ENCODE results near the gene NHSL1. TPM values are rescaled to one million over a fixed set of nuclear protein-coding genes. Genes with fewer than 3 reads are reported as not detected.

Gene NHSL1
- total RNA-seq, 1 donor from 2014 or later = 88.2 TPM

DNA sequence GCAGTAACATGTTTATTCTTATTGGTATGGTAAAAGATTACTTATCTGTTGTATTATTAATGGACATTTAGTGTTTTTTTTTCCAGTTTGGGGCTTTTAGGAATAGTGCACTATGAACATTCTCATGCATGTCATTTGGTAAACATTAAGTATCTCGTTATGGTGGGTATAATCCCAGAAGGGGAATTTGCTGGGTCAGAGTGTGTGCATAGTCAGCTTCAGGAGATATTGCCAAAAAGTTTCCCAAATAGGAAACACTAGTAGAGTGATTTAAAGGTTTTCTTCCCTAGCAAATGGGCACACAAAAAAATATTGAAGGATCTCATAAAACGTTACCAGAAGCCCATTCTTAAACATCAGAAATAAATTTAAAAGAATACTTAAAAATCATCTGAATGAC lies 25.2 kb upstream of the NHSL1 start:
- DNase-seq (ENCODE audit: low spot score) = no peak
- intact Hi-C loops (cut with DNase I) = no loop called here

DNA sequence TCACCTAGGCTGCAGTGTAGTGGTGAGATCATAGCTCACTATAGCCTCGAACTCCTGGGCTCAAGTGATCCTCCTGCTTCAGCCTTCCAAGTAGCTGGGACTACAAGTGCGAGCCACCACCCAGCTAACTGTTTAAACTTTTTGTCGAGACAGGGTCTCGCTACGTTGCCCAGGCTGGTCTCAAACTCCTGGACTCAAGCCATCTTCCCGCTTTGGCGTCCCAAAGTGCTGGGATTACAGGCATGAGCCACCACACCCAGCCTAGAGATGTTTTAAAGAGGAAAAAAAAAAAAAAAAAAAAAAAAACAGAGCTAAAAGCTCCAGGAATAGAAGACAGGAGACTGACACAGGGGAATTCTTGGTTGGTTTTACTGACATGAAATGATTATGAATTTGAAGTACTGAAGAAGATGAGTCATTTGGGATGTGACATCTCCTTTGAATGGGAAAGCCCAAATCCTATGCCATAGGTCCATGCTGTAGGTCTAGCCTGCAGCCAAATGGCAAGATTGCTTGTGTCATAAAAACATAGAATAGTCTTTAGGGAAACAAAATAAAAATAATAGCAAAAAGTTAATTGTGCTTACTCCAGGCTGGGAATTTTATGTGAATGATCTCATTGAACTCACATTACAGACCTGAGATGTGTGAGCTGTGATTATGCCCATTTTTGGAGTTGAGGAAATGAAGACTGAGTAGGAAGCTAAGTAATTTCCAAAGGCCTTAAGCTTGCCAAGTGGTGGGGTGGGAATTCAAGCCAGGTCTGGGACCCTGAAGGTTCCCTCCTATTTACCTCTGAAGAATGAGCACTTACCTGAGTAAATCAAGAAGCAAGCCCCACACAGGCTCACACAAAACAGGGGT lies 24.3 kb upstream of the NHSL1 start:
- intact Hi-C loops (cut with DNase I) = no loop called here
- no peak for DNase-seq (ENCODE audit: low spot score)

DNA sequence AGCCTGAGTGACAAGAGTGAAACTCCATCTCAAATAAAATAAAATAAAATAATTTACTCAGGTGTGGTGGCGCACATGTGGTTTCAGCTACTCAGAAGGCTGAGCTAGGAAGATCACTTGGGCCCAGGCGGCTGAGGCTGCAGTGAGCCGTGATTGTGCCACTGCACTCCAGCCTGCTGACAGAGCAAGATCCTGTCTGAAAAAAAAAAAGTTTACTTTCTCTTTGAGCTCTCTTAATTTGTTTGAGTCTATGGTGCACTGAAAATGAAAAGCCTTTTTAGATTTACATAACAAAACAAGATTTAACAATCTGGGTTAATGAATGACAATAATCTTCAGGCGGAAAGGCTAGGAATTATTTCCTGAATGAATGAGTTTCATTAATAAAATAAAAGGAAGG lies 23.3 kb upstream of the NHSL1 start:
- intact Hi-C loops (cut with DNase I) = no loop called here
- no peak for DNase-seq (ENCODE audit: low spot score)

DNA sequence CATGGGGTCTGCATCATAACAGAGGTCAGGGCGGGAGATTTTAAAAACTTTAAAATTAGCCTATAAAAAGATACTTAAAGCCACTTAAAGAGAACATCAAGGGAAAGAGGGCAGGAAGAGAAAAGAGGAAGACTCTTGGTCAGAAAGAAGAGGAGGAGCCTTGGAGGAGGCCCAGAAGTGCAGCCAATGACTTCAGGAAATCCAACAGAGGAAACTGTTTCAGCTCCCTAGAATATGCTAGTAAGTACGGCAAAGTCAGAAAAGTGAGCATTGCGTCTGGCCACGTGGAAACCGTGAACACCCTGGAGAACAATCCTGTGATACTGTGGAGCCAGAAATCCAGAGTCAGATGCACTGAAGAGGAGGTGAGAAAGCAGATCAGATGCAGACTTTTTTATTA lies 22.5 kb upstream of the NHSL1 start:
- no peak for DNase-seq (ENCODE audit: low spot score)
- intact Hi-C loops (cut with DNase I) = no loop called here

DNA sequence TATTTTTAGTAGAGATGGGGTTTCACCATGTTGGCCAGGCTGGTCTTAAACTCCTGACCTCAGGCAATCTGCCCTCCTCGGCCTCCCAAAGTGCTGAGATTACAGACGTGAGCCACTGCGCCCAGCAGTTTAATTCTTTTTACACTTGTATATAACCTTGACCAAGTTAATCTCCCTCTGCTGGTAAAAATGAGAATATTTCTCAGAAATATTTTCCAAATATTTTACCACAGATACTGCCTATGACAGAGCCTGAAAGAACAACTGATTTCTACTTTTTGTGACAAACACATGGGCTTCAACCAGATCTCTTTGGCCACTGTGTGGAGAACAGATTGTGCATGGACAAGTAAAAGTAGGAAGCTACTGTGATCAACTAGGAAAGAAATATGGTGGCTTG lies 21.2 kb upstream of the NHSL1 start:
- DNase-seq (ENCODE audit: low spot score) = no peak
- intact Hi-C loops (cut with DNase I) = no loop called here

DNA sequence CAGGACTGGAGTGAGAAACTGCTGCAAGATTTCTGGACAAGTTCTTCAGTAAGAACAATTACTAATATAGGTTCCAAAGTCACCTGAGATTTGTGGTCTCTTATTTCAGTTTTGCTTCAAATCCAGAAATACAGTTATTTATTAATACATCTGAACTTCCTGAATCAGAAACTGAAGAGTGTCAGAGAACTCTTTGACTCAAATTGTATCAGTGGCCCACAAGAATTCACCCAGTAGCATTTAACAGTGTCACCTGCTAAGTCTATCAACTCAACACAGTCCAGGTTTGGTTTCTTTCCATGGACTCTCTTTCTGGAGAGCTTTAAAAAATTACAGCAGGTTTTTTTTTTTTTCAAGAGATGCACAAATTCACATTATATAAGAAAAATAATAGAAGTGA lies 18.8 kb upstream of the NHSL1 start:
- intact Hi-C loops (cut with DNase I) = loop anchor here (10.0 kb wide), 1 partner anchor 223 kb away; no protein-coding TSS in a partner anchor
- DNase-seq (ENCODE audit: low spot score) = no peak

DNA sequence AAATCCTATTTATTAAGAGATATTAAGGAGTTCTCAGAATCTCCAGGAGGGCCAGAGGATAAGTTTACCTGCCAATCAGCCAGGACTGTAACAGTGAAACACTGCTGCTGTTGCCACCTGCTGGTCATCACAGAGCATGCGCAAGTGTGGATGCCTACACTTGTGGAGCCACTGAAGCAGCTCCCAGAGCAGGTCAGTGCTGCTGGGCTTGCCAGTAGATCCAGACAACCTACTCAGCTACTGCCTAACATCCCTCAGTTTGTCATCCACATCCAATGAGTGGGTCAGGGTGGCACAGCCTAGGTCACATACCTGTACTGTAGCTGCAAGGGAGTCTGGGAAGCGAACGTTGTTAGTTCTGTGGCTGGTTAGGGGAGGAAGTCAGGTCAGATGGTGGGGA lies 18.3 kb upstream of the NHSL1 start:
- intact Hi-C loops (cut with DNase I) = loop anchor here (10.0 kb wide), 1 partner anchor 223 kb away; no protein-coding TSS in a partner anchor
- DNase-seq (ENCODE audit: low spot score) = peak; percentile 79

DNA sequence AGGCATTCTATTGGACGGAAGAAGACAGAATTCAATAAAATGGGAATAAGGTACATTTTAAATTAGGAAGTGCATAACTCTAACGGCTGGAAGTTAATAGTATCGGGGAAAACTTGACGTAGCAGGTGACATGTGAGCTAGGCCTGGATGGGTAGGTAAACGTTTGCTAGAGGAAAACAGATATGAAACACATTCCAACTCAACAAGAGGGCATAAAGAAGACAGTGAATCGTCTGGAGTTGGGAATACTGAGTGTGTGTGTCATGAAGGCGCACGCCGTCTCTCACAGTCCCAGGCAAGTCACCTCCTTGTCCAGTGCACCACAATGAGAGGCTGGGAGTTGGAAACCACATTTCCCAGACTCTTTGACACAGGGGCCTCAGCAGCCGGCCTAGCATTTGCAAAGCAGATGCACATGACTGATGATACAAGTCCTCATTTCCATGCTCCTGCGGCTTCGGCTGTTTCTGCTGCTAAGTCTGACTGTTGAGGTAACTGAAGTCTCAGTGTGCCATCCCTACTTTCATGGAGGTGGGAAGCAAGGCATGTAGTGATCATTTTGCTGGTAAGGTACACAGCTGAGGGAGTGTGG lies 16.5 kb upstream of the NHSL1 start:
- DNase-seq (ENCODE audit: low spot score) = no peak
- intact Hi-C loops (cut with DNase I) = loop anchor here (10.0 kb wide), 1 partner anchor 221 kb away; no protein-coding TSS in a partner anchor

DNA sequence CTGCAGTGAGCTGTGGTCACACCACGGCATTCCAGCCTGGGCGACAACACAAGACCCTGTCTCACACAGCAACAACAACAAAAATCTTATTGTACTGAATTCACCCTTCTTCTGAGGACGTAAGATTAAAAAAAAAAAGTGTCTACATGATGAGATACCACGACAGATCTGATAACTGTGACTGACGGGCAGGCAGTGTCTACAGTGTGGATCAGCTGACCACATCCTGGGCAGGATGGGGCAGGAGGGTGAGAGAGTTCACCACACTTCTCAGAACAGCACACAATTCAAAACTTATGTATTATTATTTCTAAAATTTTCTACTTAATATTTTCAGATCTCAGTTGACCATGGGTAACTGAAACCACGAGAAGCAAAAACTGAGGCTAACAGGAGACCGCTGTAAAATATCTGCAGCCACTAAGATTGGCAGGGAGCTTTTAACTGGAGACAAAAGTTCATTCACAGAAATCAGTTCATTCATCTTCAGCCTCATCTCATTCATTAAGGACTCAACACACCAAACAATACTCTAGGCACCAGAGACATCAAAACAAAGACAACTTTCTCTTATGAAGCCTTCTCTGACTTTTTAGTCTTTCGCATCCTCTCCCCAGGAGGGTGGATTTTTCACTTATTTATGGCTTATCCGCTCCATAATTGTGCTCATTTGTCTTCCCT lies 15.7 kb upstream of the NHSL1 start:
- no peak for DNase-seq (ENCODE audit: low spot score)
- intact Hi-C loops (cut with DNase I) = loop anchor here (5.0 to 10.0 kb wide), 2 partner anchors 220 to 398 kb away; no protein-coding TSS in a partner anchor

DNA sequence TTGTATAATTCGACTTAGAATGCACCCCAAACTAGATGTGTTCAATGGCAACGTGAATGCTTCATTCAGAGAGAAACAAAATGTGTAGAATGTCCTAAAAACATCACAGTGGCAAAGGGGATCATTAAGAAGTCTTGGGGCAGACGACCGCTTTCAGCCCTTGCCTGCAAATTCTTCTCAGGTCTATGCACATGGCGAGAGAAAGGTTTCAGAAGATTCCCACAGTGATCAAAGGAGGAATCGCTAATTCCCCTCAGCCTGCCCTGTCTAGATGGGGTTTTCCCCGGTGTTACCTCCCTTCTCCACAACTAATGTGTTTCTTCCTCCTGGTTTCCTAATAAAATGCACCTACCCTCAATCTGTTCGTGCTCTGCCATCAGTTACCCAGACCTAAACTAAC lies 13.3 kb upstream of the NHSL1 start:
- intact Hi-C loops (cut with DNase I) = loop anchor here (5.0 to 10.0 kb wide), 2 partner anchors 218 to 395 kb away; no protein-coding TSS in a partner anchor
- DNase-seq (ENCODE audit: low spot score) = no peak

DNA sequence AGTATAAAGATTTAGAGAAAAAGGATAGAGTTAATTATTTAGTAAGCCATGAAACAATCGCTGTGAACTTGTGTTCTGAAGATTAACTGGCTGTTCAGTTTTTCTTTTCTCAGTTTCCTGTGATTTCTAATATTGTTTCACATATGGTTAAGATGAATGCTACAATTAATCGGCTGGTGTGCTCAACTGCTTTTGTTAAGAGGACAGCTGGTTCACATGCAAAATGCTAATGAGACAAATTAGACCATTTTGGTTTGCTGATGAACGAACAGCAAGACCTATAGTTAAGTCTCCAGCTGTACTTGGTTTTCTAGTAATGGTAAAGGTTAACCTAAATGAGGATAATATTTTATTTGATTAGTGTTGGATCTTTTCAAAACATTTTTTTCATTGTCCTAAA lies 10.8 kb upstream of the NHSL1 start:
- no peak for DNase-seq (ENCODE audit: low spot score)
- intact Hi-C loops (cut with DNase I) = loop anchor here (5.0 to 10.0 kb wide), 2 partner anchors 215 to 393 kb away; no protein-coding TSS in a partner anchor

DNA sequence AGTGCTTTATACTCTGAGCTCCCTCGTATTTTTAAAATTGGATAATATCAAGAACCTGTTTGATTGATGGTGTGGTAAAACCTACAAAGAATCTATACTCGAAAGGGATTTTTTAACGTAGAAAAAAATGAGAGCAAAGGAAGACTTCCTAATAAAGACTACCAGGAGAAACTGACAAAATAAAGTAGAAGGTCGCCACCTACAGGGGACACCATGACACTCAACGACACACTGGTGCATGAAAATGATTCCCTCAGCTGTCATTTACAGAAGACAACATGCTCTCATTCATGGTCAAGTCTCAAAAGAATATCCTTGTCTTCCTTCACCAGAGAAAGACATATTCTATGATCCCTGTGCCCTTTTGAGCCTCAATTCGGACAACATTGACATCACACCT lies 10.1 kb upstream of the NHSL1 start:
- DNase-seq (ENCODE audit: low spot score) = no peak
- intact Hi-C loops (cut with DNase I) = loop anchor here (2.0 kb wide), 1 partner anchor 81 kb away; no protein-coding TSS in a partner anchor

DNA sequence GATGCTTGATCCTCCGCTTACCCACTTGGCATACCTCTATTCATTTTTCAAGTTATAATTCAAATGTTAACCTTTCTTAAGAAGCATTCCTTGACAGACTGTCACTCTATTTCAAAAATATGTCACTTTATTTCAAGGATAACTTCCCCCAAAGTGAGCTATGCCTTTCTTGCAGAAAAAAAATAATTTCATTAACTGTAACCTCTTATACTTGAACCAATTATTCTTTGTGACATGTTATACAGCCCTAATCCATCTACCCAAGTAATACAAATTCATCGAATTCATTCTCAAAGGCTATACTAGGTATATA lies 9.3 kb upstream of the NHSL1 start:
- intact Hi-C loops (cut with DNase I) = loop anchor here (2.0 kb wide), 1 partner anchor 80 kb away; no protein-coding TSS in a partner anchor
- no peak for DNase-seq (ENCODE audit: low spot score)

DNA sequence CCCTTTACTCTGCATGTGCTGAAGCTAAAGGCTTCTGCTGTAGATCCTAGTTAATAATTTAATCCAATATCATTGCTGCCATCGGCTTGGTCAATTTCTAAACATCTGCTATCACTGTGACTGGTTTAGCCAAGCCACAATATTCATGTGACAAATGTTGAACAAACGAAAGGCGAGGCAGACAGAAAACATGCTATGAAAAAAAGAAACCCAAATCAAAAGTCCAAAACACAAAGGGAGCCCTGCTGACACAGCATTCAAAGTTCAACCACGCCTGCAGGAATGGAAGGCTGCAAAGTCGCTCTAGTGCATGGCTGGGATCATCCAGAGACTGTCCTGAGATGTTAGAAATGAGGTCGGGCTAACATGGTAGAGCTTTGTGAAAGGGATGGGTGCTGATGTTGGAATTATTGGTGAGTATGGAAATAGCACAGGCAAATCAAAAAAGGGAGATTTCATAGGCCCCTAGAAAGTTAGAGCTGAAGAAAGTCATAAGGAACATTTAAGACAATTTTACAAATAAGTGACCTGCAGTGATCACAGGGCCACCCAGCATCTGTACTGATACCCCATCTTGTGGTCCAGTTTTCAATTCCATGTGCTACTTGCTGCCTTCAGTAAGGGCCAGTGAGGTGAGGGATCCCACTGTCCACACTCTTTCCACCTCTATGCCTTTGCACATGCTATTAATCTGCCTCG lies 8.8 kb upstream of the NHSL1 start:
- DNase-seq (ENCODE audit: low spot score) = no peak
- intact Hi-C loops (cut with DNase I) = loop anchor here (2.0 kb wide), 1 partner anchor 79 kb away; no protein-coding TSS in a partner anchor

DNA sequence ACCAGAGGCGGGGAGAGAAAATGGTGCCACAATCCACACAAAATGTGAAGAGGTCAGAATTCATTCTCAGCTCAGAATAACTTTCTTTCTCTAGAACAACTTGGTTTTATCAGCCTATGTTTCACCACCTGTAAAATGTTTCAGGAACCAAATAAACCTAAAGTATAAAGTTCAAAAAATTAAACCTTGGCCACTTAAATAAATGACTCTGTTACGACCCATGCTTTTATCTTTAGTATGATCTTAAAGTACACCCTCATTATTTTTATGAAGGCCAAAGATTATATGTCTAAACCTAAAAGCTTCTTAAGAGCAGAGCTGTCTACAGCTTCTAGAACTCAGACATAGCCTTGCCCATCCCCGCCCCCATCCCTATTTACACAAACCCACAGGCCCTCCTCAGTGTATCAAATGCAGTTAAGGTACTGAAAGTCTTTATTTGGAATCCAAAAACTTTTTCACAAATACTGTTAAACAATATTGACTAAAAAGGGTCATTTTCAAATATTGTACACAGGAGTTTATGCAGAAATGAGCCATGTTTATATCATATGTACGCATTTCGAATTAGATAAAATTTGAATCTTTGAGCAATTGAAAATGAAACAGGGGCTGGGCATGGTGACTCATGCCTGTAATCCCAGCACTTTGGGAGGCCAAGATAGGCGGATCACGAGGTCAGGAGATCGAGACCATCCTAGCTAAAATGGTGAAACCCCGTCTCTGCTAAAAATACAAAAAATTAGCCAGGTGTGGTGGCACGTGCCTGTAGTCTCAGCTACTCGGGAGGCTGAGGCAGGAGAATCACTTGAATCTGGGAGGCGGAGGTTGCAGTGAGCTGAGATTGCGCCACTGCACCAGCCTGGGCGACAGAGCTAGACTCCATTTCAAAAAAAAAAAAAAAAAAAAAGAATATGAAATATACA lies 5.7 kb upstream of the NHSL1 start:
- DNase-seq (ENCODE audit: low spot score) = no peak
- intact Hi-C loops (cut with DNase I) = no loop called here

DNA sequence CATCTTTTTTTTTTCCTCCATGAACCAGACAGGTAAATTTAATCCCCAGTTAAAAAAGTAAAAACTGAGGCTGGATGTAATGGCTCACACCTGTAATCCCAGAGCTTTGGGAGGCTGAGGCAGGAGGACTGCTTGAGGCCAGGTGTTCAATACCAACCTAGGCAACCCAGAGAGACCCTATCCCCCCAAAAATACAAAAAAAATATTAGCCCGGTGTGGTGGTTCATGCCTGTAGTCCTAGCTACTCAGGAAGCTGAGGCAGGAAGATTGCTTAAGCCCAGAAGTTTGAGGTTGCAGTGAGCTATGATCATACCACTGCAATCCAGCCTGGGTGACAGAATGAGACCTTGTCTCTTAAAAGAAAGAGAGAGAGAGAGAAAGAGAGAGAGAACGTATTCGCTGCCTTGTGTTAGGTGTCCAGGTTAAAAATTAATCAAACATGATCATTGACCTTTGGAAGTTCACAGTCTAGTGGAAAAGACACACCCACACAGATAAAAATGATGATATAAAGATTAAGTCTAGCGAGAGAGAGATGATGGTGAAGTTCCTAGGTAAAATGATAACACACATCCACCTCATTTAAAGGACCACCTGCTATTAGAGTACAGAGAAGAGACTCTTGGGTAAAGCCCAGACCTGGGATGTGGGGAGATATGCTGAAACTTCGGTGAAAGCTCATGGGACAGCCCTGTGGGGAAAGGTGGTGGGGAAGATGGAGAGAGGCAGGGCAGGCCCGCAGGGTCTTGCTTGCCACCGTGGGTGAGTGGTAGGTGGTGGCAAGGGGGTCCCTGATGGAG lies 4.8 kb upstream of the NHSL1 start:
- no peak for DNase-seq (ENCODE audit: low spot score)
- intact Hi-C loops (cut with DNase I) = no loop called here

DNA sequence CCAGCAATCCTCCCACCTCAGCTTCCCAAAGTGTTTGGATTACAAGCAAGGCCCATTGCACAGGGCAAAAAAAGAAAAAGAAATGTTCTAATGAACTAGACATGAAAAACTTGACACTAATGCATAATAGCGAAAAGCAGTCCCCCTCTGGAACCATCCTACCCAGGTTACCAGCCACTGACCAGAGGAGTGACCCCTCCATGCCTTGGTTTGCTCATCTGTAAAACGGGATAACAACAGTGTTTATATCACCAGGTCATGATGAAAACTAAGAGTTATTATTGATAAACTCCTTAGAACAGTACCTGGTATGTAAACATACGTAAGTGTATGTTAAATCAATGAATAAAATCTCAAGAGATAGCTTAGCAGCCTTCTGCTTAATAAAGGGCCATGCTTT lies 3.3 kb upstream of the NHSL1 start:
- intact Hi-C loops (cut with DNase I) = no loop called here
- DNase-seq (ENCODE audit: low spot score) = no peak

DNA sequence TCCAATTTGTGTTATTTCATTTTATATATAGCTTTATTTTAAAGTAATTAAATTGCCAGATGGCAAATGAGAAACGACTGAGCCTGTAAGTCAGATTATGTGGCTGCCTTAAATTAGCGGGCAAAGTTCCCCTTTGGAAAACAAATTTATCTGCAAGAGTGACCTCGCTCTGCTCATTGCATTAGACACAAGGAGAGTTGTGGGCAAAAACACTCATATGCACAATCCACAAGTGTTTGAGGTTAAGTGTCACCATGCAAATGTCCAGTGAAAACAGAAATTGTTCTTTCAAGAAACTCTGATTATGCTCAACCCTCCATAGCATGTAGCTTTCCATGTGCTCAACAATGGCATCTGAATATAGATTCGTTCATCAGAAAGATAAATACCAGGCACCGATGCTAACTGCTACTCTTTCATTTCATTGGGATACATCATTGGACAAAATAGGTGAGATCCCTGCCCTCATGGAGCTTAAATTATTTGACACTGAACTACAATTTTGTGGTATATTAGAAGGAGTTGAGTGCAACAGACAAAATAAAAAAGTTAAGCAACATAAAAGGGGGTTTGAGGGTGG lies 1.7 kb upstream of the NHSL1 start:
- intact Hi-C loops (cut with DNase I) = no loop called here
- no peak for DNase-seq (ENCODE audit: low spot score)

All from cardiac septum (tissue), 1 donor.